Left colon (tissue), 2 donors: ENCODE data around the gene UBR3. TPM values are rescaled to one million over a fixed set of nuclear protein-coding genes. Genes with fewer than 3 reads are reported as not detected.
A peak's percentile ranks its signal among the peaks of the same experiment; 100 is the strongest.
"Not testable (repeated sequence)": the region's sequence is repeated elsewhere in the genome, so short reads cannot be mapped to it uniquely, and the experiment has no call there.

Source experiments
- ATAC-seq: fragments of 200-7000 bp; cut with Tn5 transposase; one replicate; pipeline ENCODE4 v1.9.1; 2020; ENCODE audit warnings: mild to moderate bottlenecking, moderate library complexity
- DNase-seq, 2 donors: peaks; one replicate each; pipeline ENCODE4 v3.0.0-alpha.2; 2020
- intact Hi-C, 2 donors: fragments of 100-400 bp; cut with DNase I in 1 of 2; cut with micrococcal nuclease in 1 of 2; formaldehyde crosslinking; loops; one replicate each; pipeline versions ENCODE4 v1.11.2 to v1.14.0; 2022; cut with DNase I, micrococcal nuclease
- total RNA-seq, 2 donors: library from RNA; stranded (reverse); fragmentation: NEBNext Ultra II Directional; extraction: Animal tissue kit (Norgen Biotek cat#: 25700); gene quantifications; one replicate each; pipeline ENCODE4 v1.2.1, GENCODE V29; 2021
- donor health status: DM: no; HTN: no; CAD: no.
- donor health status: DM: yes; HTN: yes; CAD: no.

The UBR3 gene
- total RNA-seq, 2 donors from 2014 or later: 36.8 to 41.5 TPM

- no peak for DNase-seq
- no peak for ATAC-seq
- intact Hi-C loops: no loop called here
Measured at GRCh38 chr2:169911119-169911518, 83.9 kb downstream of the UBR3 start.

- DNase-seq: no peak
- intact Hi-C loops: no loop called here
- ATAC-seq: no peak
Measured at GRCh38 chr2:169916623-169917022, 89.4 kb downstream of the UBR3 start.

DNA sequence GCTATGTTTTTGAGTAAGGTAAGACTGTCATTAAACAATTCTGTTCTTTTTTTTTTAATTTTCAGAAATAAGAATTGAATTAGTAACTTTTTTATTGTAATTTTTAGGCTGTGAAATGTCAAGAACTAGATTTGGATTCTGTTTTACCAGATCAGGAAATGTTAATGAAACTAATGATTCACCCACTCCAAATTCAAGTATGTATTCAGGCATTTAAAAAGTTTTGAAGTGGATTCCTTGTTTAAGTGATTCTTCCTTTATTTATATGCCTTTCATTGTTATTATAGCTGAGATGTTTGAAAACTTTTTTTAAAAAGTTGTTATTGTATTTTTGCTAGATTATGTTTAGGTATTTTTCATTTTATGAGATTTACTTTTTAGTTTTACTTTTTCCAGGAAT is 96.7 kb downstream of the UBR3 start:
- intact Hi-C loops: loop anchor here in 1 of 2 donors (10.0 kb wide), 2 partner anchors 99 to 399 kb away; partner anchors contain the start of genes METTL5 and UBR3
- ATAC-seq (no peak), DNase-seq (no peak)

DNA sequence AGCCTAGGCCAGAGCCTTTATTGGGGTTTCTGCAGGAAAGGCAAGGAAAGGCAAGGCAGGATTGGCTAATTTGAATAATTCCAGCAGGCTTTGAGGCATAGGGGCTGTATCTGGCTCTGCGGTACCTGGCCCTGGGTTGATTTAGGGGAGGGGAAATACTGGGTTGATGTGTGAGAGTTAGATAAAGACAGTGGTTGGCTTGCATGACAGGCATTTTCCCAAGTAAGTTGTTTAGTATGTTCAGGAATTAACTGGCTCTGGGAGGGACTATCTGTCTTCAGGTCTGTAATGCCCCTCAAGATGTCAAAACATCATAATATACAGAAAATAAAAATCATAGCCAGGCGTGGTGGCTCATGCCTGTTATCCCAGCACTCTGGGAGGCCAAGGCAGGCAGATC is 98.7 kb downstream of the UBR3 start:
- intact Hi-C loops: loop anchor here in 1 of 2 donors (10.0 kb wide), 2 partner anchors 101 to 401 kb away; partner anchors contain the start of genes METTL5 and UBR3
- DNase-seq (no peak), ATAC-seq (no peak)

GRCh38 chr2:169928463-169928864 is 101.2 kb downstream of the UBR3 start:
- intact Hi-C loops: loop anchor here in 1 of 2 donors (10.0 kb wide), 2 partner anchors 104 to 404 kb away; partner anchors contain the start of genes METTL5 and UBR3
- DNase-seq (no peak), ATAC-seq (no peak)

- ATAC-seq (peak; percentile 76), DNase-seq (no peak)
- intact Hi-C loops: no loop called here
Measured at GRCh38 chr2:169933124-169933711, 106.0 kb downstream of the UBR3 start.

DNA sequence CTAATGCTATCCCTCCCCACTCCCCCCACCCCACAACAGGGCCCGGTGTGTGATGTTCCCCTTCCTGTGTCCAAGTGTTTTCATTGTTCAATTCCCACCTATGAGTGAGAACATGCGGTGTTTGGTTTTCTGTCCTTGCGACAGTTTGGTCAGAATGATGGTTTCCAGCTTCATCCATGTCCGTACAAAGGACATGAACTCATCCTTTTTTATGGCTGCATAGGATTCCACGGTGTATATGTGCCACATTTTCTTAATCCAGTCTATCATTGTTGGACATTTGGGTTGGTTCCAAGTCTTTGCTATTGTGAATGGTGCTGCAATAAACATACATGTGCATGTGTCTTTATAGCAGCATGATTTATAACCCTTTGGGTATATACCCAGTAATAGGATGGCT is 109.4 kb downstream of the UBR3 start:
- intact Hi-C loops, ATAC-seq, DNase-seq: not testable (repeated sequence)

GRCh38 chr2:169945515-169945914 is 118.3 kb downstream of the UBR3 start:
- ATAC-seq (no peak), DNase-seq (no peak)
- intact Hi-C loops: no loop called here

DNA sequence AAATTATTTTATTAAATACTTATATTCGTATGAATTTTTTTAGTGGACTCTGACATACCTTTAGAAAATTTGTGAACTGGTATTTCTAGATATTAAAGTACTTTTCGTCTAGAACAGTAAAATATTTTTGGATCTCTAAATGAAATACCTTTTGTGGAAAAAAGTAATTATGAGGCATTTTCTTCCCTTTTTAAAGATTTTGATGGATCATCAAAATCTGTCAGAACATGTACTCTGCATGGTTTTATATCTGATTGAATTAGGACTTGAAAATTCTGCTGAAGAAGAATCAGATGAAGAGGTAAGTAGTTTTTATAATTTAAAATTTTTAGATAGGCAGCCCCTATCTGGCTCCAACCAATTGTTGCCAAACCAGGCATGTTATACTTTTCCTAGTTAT is 118.8 kb downstream of the UBR3 start:
- no peak for ATAC-seq
- intact Hi-C loops: no loop called here
- no peak for DNase-seq

GRCh38 chr2:169946546-169946945 is 119.3 kb downstream of the UBR3 start:
- no peak for ATAC-seq
- intact Hi-C loops: no loop called here

DNA sequence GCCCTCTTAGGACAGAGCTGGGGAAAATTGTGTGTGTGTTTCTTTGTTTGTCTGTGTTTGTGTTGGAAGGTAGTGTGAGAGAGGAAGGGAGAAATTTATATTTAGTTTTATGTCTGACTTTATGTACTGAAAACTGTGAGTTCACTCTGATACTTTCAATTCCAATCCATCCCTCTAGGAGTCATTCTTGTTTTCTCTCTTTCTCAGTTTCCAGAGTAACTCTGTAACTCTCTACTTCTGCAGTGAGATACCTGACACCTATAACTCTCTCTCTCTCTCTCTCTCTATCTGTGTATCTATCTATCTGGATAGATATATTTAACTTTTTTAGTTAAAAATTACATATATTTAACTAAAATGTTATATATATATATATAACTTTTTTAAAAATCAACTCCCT is 128.7 kb downstream of the UBR3 start:
- ATAC-seq: no peak
- intact Hi-C loops: no loop called here
- no peak for DNase-seq

More at GRCh38 chr2:169946546-169946945, 119.3 kb downstream of the UBR3 start:
- DNase-seq: no peak

DNA sequence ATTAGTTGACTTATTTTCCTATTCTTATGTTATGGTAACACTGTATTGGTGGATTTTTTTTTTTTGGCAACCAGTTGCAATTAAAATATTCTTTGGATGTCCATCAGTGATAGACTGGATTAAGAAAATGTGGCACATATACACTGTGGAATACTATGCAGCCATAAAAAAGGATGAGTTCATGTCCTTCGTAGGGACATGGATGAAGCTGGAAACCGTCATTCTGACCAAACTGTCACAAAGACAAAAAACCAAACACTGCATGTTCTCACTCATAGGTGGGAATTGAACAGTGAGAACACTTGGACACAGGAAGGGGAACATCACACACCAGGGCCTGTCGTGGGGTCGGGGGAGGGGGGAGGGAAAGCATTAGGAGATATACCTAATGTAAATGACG is 130.0 kb downstream of the UBR3 start:
- ATAC-seq, DNase-seq, intact Hi-C loops: not testable (repeated sequence)

GRCh38 chr2:169961911-169962310 is 134.7 kb downstream of the UBR3 start:
- no peak for ATAC-seq
- intact Hi-C loops: no loop called here
- no peak for DNase-seq

- ATAC-seq: no peak
- DNase-seq: no peak
- intact Hi-C loops: no loop called here
Measured at GRCh38 chr2:169963786-169964185, 136.5 kb downstream of the UBR3 start.

DNA sequence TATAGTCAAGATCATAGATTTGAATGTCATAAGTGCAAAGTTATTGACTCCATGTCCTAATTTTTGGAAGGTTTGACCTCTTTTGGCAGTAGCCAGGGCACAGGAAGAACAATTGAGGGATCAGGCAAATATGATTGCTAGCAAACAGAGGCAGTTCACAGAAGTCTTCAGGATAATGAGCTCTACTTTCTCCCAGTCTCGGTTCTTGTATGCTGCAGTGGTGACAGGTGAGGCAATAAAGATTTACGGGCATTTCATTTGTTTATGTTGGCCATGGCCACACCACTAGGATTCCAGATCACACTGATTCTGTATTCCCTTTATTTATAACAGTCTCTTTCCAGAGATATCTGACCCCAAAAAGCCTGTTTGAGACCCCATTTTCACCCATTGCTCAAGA is 137.5 kb downstream of the UBR3 start:
- DNase-seq (no peak), ATAC-seq (peak; percentile 89)
- intact Hi-C loops: no loop called here

GRCh38 chr2:169965495-169965894 is 138.2 kb downstream of the UBR3 start:
- no peak for ATAC-seq
- intact Hi-C loops: no loop called here
- no peak for DNase-seq

GRCh38 chr2:169966454-169966853 is 139.2 kb downstream of the UBR3 start:
- DNase-seq: no peak
- intact Hi-C loops: no loop called here
- peak; percentile 91 for ATAC-seq

GRCh38 chr2:169968743-169969142 is 141.5 kb downstream of the UBR3 start:
- no peak for ATAC-seq
- DNase-seq: no peak
- intact Hi-C loops: no loop called here

- intact Hi-C loops: no loop called here
- ATAC-seq: no peak
- DNase-seq: no peak
Measured at GRCh38 chr2:169975221-169975620, 148.0 kb downstream of the UBR3 start.

DNA sequence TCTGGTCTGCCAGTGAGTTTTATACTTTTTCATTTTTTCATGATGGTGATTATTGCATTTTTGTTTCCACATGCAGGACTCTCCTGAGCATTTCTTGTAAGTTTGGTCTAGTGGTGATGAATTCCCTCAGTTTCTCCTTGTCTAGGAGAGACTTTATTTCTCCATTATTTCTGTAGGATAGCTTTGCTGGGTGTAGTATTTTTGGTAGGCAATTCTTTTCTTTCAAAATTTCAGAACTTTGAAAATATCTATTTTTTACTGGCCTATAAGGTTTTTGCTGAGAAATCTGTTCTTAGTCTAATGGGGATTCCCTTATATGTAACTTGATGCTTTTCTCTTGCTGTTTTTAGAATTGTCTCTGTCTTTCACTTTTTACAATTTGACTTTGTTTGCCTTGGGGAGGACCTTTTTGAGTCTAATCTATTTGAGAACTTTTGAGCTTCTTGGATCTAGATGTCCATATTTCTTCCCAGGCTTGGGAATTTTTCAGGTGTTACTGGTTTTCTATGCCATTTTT is 149.1 kb downstream of the UBR3 start:
- ATAC-seq: no peak
- DNase-seq: no peak
- intact Hi-C loops: no loop called here

DNA sequence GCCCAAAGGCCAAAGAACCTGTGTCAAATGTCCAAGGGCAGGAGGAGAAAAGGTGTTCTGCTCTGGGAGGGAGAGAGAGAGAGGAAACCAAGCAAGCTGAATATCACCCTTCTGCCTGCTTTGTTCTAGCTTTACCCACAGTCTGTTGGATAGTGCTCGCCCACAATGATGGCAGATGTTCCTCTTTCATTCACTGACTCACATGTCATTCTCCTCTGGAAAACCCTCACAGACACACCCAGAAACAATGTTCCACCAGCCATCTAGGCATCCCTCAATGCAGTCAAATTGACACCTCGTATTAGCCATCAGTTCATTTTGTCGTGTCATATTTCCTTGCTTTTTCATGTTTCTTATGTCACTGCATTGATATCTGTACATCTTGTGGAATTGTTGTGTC is 150.3 kb downstream of the UBR3 start:
- DNase-seq: no peak
- intact Hi-C loops: no loop called here
- no peak for ATAC-seq
